OCI-LY1 (cell line): ENCODE data around the gene LRP8.

ENCODE experiments used
- EZH2 ChIP-seq: fragments of 200-600 bp; sonication (generic), shearing (Covaris generic); IDR thresholded peaks from 2 replicates; pipeline ENCODE4 v1.8.0; 2017; ENCODE audit warnings: borderline replicate concordance, mixed run types, mild to moderate bottlenecking, antibody characterized with exemption, low read length, moderate library complexity, mixed read lengths
- TF ChIP-seq, protein P1 (sequence below): fragments of 200-600 bp; sonication (generic), shearing (Covaris generic); IDR thresholded peaks from 2 replicates; pipeline ENCODE4 v1.5.1; 2017; ENCODE audit warnings: mild to moderate bottlenecking, antibody characterized with exemption, low read length, moderate library complexity, mixed read lengths

DNA sequence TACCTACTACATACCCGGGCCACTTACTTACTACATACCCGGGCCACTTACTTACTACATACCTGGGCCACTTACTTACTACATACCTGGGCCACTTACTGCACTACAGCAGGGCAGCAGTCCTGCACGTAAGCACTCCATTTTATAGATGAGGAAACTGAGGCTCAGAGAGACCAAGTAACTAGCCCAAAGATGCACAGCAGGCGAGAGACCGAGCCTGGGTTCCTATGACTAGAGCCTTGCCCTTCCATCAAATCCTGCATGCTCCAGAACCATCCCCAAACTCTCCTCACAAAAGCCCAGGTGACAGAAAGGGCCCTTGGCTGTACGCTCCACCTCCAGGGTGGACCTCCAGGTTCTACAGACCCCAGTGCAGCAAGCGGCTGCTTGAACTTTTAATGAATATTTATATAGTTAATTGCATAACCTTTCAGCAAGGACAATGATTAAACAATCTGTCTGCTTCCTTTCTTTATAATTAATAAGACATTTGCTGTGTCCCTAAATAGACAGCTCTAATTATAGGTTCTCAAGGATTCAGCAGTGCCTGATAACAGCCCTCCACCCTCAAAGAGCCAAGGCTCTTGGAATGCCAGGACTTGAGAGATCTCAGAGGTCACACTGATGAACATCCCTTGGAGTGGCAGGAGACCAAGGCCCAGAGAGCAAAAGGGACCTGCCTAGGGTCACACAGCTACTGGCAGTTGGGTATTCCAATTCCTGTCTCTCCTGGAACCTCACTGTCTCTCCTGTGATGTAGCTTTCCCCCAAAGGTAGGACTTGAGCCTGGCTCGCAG, 43.4 kb downstream of the LRP8 start:
- TF ChIP-seq, protein P1, sequence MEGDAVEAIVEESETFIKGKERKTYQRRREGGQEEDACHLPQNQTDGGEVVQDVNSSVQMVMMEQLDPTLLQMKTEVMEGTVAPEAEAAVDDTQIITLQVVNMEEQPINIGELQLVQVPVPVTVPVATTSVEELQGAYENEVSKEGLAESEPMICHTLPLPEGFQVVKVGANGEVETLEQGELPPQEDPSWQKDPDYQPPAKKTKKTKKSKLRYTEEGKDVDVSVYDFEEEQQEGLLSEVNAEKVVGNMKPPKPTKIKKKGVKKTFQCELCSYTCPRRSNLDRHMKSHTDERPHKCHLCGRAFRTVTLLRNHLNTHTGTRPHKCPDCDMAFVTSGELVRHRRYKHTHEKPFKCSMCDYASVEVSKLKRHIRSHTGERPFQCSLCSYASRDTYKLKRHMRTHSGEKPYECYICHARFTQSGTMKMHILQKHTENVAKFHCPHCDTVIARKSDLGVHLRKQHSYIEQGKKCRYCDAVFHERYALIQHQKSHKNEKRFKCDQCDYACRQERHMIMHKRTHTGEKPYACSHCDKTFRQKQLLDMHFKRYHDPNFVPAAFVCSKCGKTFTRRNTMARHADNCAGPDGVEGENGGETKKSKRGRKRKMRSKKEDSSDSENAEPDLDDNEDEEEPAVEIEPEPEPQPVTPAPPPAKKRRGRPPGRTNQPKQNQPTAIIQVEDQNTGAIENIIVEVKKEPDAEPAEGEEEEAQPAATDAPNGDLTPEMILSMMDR, result no peak
- no peak for TF ChIP-seq EZH2
